ENCODE results near the gene SMPD1. TPM values are rescaled to one million over a fixed set of nuclear protein-coding genes. Genes with fewer than 3 reads are reported as not detected.
A peak's percentile ranks its signal among the peaks of the same experiment; 100 is the strongest.

SMPD1 gene
- total RNA-seq, 1 donor from 2014 or later: 17.7 TPM

DNA sequence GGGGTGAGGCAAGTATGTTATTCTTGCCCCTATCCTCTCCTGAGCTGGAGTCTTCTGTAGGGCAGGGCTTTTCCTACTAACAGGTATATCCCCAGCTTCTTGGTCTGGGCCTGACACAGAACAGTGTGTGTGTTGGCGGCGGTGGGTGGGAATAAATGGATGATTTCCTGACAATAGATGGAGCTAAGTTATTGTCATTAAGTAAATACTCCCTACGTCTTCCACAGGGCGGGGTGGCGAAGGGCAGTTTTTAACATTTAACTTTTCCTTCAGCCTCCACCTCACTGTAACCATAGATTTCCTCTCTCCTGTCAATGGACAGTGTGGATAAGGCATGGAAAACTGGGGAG, 11.7 kb upstream of the SMPD1 start:
- H3K27ac Mint-ChIP-seq (ENCODE audit: unreplicated experiment): no peak overlapping the region
- H3K36me3 Mint-ChIP-seq (ENCODE audit: low read depth): no peaks in the 10 kb centered on the region
- H3K27me3 Mint-ChIP-seq (ENCODE audit: low read depth): peaks cover 2% of the 10 kb centered on the region
- H3K4me3 Mint-ChIP-seq: no peak overlapping the region
- no peak for DNase-seq (ENCODE audit: low read depth, low spot score)
- H3K4me1 Mint-ChIP-seq: no peaks in the 10 kb centered on the region
- H3K9me3 Mint-ChIP-seq: no peaks in the 10 kb centered on the region
- TF ChIP-seq, protein P1, sequence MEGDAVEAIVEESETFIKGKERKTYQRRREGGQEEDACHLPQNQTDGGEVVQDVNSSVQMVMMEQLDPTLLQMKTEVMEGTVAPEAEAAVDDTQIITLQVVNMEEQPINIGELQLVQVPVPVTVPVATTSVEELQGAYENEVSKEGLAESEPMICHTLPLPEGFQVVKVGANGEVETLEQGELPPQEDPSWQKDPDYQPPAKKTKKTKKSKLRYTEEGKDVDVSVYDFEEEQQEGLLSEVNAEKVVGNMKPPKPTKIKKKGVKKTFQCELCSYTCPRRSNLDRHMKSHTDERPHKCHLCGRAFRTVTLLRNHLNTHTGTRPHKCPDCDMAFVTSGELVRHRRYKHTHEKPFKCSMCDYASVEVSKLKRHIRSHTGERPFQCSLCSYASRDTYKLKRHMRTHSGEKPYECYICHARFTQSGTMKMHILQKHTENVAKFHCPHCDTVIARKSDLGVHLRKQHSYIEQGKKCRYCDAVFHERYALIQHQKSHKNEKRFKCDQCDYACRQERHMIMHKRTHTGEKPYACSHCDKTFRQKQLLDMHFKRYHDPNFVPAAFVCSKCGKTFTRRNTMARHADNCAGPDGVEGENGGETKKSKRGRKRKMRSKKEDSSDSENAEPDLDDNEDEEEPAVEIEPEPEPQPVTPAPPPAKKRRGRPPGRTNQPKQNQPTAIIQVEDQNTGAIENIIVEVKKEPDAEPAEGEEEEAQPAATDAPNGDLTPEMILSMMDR (conservative IDR thresholded peaks at IDR 0.05): no peak

DNA sequence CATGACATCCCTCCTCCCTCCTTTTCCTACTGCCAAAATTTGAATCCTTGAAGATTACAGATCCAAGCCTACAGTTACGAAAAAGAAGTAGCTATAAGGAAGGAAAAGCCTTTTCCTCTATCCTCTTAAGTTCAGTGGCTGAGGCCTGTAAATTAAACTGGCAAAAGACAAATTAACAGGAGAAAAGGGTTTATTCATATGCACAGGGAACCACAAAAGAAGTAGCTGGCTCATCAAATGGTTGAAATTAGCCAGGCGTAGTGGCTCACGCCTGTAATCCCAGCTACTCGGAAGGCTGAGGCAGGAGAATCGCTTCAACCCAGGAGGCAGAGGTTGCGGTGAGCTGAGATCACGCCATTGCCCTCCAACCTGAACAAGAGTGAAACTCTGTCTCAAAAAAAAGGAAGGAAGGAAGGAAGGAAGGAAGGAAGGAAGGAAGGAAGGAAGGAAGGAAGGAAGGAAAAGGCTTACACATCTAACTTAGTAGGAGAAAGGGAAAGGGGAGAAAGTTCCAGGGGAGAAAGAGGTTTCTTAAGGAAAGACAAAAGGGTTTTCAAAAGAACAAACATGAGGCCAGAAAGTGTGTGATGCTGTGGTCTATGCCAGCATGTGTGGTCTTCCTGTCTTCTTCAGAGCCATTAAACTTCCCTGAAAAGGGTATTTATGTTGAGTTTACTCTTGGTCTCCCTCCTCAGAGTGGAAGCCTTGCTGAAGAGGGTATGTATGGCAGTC, 5.1 kb upstream of the SMPD1 start:
- Mint-ChIP-seq H3K4me3 (no peak overlapping the region), H3K9me3 (no peaks in the 10 kb centered on the region), H3K27ac (ENCODE audit: unreplicated experiment) (no peak overlapping the region), H3K36me3 (ENCODE audit: low read depth) (no peaks in the 10 kb centered on the region), H3K27me3 (ENCODE audit: low read depth) (no peaks in the 10 kb centered on the region), H3K4me1 (peaks cover 16% of the 10 kb centered on the region)
- TF ChIP-seq, protein P1 (conservative IDR thresholded peaks at IDR 0.05): no peak
- DNase-seq (ENCODE audit: low read depth, low spot score): no peak

DNA sequence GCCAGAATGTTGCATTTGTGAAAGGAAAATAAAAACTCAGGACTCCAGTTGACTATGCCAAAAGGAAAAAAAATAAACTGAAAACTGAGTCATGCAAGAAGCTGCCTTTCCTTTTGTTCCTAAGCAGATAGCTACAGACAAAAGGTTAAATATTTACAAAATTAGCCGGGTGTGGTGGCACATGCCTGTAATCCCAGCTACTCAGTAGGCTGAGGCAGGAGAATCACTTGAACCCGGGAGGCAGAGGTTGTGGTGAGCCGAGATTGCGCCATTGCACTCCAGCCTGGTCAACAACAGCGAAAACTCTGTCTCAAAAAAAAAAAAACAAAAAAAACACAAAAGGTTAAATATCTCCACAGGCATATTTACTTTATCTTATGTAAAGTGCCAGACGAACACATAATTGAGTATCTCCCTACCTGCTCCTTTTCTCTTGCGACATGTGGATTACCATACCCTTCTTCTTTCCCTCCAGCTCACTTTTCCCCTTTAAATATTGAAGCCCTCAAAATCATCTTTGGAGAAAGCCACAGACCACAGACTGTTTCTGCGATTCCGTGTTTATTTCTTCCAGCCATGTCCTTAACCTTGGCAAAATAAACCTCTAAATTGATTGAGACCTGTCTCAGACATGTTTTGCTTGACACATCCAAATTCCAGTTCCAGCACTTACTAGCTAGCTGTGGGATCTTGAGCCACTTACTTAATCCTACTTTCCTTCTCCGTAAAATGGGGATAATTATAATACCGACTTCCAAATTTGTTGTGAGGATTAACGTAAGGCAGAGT, 2.3 kb upstream of the SMPD1 start:
- no peak for DNase-seq (ENCODE audit: low read depth, low spot score)
- Mint-ChIP-seq H3K36me3 (ENCODE audit: low read depth) (no peaks in the 10 kb centered on the region), H3K4me3 (peak overlapping the region; percentile 32), H3K27ac (ENCODE audit: unreplicated experiment) (no peak overlapping the region), H3K4me1 (peaks cover 27% of the 10 kb centered on the region), H3K9me3 (no peaks in the 10 kb centered on the region), H3K27me3 (ENCODE audit: low read depth) (no peaks in the 10 kb centered on the region)
- TF ChIP-seq, protein P1 (conservative IDR thresholded peaks at IDR 0.05): no peak

DNA sequence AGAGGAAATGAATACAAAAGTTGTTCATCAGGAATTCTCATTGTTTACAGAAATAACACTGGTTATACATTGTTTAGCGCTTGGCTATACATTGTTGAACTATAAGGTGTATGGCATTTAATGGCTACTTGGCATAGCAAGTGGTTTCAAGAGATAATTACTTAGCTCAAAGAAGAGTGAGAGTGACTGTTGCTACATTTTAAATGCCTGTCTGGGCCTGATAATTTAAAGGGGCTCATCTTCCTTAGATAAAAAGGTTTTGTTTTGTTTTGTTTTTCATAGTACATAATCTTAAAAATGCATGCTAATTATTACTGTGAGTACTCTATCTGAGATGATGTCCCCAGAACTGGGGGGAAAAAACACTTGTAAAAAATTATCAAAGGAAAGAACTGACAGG, 1.5 kb upstream of the SMPD1 start:
- Mint-ChIP-seq H3K36me3 (ENCODE audit: low read depth) (no peaks in the 10 kb centered on the region), H3K4me3 (peak overlapping the region; percentile 93), H3K27me3 (ENCODE audit: low read depth) (no peaks in the 10 kb centered on the region), H3K27ac (ENCODE audit: unreplicated experiment) (no peak overlapping the region), H3K4me1 (peaks cover 27% of the 10 kb centered on the region), H3K9me3 (no peaks in the 10 kb centered on the region)
- DNase-seq (ENCODE audit: low read depth, low spot score): no peak
- TF ChIP-seq, protein P1 (conservative IDR thresholded peaks at IDR 0.05): no peak

DNA sequence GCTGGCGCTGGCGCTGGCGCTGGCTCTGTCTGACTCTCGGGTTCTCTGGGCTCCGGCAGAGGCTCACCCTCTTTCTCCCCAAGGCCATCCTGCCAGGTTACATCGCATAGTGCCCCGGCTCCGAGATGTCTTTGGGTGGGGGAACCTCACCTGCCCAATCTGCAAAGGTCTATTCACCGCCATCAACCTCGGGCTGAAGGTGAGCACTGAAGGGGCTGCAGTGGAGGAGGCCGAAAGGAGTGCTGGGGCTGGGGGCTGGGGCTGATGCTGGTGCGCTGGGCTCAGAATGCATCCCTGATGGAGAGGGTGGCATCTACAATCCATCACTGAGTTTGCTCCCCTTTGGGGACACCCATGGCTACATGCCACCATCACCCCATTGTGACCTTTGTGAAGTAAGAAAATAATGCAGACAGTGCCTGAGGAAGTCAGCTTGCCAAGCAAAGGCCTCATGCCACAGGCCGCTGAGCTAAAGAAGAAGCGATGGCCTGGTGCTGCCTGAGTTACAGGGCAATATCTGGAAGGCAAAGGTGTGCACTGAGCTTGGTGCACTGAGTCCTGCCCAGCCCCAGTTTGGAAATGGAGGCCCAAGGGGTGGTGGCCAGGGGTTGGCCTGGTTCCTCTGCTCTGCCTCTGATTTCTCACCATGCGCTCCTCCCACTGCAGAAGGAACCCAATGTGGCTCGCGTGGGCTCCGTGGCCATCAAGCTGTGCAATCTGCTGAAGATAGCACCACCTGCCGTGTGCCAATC, 620 bp downstream of the SMPD1 start:
- H3K27ac Mint-ChIP-seq (ENCODE audit: unreplicated experiment): no peak overlapping the region
- peaks cover 23% of the 10 kb centered on the region for H3K4me1 Mint-ChIP-seq
- H3K36me3 Mint-ChIP-seq (ENCODE audit: low read depth): no peaks in the 10 kb centered on the region
- TF ChIP-seq, protein P1 (conservative IDR thresholded peaks at IDR 0.05): no peak
- no peaks in the 10 kb centered on the region for H3K9me3 Mint-ChIP-seq
- peak overlapping the region; percentile 93 for H3K4me3 Mint-ChIP-seq
- no peak for DNase-seq (ENCODE audit: low read depth, low spot score)
- H3K27me3 Mint-ChIP-seq (ENCODE audit: low read depth): no peaks in the 10 kb centered on the region
